Stimulated activated CD8-positive, alpha-beta memory T cell treated with anti-CD3 and anti-CD28 coated beads, Interleukin-7, amount 100 ng/mL, for 48 hours (primary cell): ENCODE measurements around the gene LANCL2.

Experiments used
- DNase-seq, 2 donors: peaks; one replicate each; pipeline ENCODE4 v3.0.0-alpha.2; 2020; ENCODE audit warnings: low read depth in 1 of 2; ENCODE audit errors: extremely low read depth in 1 of 2

LANCL2 gene

GRCh38 chr7:55436457-55436856, 71.3 kb downstream of the LANCL2 start:
- DNase-seq: no peak

- DNase-seq: no peak
Measured at GRCh38 chr7:55437375-55437774, 72.2 kb downstream of the LANCL2 start.

- no peak for DNase-seq
Measured at GRCh38 chr7:55438085-55438756, 73.1 kb downstream of the LANCL2 start.

DNA sequence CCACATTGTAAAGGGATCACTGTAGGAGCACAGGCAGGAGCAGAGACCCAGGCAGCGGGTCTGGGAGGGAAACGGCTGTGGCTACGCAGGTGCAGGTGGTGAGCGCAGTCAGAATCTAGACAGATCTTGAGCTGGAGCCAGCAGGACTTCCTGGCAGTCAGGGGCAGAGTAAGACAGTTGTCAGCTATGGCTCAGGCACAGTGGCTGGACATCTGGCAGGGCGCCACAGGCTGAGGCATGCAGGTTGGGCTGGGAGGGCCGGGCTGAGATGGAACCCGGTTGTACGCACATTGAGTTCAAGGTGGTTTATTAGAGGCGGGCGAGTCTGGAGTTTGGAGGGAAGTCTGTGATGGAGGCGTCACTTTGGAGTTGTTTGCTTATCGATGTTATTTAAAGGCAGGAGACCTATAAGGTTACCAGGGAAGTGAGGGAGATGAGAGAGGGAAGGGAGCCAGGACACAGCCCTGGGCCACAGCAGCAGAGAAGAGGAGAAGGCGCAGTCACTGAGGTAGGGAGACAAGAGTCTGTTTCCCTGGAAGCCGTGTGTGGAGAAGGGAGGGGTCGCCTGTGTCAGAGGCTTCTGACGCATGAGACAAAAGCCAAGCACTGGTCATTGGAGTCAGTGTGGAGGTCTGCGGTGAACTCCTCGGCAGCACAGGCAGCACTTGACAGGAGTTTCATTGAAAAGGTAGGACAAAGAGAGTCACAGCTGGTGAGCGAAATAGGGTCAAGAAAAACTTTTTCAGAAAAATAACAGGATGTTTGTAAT, 73.8 kb downstream of the LANCL2 start:
- DNase-seq: no peak

- DNase-seq: no peak
Measured at GRCh38 chr7:55439627-55440026, 74.5 kb downstream of the LANCL2 start.

- DNase-seq: no peak
Measured at GRCh38 chr7:55440040-55440690, 75.0 kb downstream of the LANCL2 start.

DNA sequence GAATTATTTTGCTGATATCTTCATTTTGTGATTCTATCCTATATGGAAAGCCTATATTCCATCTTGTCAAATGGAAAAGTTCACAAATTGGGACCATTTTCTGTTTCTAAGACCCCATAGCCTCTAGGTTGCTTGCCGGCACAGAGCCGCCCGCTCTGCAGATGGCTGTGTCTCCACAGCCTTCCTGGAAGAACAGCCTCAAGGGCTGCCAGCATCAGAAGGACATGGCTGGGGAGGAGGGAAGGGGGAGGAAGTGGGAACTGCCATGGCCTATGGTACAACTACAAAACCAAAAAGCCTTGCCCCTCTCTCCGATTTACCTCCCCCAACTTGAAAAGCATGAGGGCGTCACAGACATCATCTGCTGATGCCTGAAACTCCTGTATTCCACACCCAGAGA, 75.9 kb downstream of the LANCL2 start:
- DNase-seq: no peak

GRCh38 chr7:55441774-55442522, 76.8 kb downstream of the LANCL2 start:
- DNase-seq: no peak

- DNase-seq: no peak
Measured at GRCh38 chr7:55444786-55445185, 79.6 kb downstream of the LANCL2 start.

GRCh38 chr7:55448526-55448925, 83.4 kb downstream of the LANCL2 start:
- DNase-seq: no peak

- DNase-seq: no peak
Measured at GRCh38 chr7:55449205-55449991, 84.3 kb downstream of the LANCL2 start.

DNA sequence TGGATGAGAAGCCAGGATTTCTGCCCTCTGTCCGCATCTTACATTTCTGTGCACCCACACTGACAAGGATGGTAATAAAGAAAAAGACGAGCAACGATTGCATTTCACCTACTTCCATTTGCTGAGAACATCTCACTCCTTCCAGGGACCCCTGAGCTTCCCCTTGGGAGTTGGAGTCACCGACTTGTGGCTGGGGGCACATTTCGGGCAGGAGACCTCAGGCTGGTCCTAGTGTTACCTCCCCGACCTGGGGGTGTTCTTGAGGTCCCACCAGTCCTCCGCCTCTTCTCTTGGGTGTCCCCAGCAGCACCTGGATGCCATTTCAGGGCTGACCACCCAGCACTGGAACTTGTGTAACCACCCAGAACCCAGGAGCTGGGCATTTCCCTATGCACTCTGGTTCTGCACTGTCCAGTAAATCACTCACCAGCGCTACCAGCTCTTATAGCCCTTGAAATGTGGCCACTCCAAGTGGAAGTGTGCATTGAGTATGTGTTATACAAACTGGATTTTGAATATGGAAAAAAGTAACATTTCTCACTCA, 84.9 kb downstream of the LANCL2 start:
- DNase-seq: no peak

GRCh38 chr7:55452971-55453370, 87.8 kb downstream of the LANCL2 start:
- no peak for DNase-seq

- no peak for DNase-seq
Measured at GRCh38 chr7:55457801-55458200, 92.7 kb downstream of the LANCL2 start.

- DNase-seq: no peak
Measured at GRCh38 chr7:55458351-55458750, 93.2 kb downstream of the LANCL2 start.

DNA sequence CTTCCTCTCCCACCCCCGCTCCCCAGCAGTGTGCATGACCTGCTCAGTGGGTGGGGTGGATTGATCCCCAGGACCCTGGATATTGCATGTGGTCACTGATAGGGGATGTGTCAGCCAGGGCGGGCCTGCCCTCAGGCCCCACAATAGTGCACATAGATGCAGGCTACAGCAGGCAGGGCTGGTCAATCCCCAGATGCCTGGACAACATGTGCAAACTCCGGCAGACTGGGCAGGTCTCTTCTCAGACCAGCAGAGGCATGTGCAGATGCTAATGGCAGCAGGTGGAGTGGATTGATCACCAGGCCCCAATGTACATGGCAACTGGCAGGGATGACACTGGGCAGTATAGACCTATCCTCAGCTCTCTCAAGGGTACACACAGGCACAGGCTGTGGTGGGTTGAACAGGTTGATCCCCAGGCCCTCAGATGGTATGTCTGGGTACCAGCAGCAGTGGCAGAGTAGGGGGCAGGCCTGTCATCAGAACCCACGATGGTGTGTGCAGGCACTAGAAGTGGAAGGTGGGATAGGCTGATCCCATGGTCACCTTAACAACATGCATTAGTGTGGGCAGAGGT, 98.6 kb downstream of the LANCL2 start:
- DNase-seq: no peak

- DNase-seq: no peak
Measured at GRCh38 chr7:55464422-55464821, 99.3 kb downstream of the LANCL2 start.

- DNase-seq: no peak
Measured at GRCh38 chr7:55465691-55466090, 100.6 kb downstream of the LANCL2 start.

GRCh38 chr7:55467047-55467593, 102.0 kb downstream of the LANCL2 start:
- DNase-seq: no peak

GRCh38 chr7:55468495-55468894, 103.4 kb downstream of the LANCL2 start:
- no peak for DNase-seq
